Pericardium fibroblast (primary cell): ENCODE measurements around the gene AVPI1. TPM values are rescaled to one million over a fixed set of nuclear protein-coding genes. Genes with fewer than 3 reads are reported as not detected.

ENCODE experiments used
- total RNA-seq: library from RNA; depleted of rRNA; stranded (reverse); fragments of >200 nt; gene quantifications from 2 replicates; pipeline ENCODE4 v1.2.3, GENCODE V29; 2015

AVPI1 gene, protein sequence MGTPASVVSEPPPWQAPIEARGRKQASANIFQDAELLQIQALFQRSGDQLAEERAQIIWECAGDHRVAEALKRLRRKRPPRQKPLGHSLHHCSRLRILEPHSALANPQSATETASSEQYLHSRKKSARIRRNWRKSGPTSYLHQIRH
- 15.9 and 29.3 TPM in 2 replicates for total RNA-seq

DNA sequence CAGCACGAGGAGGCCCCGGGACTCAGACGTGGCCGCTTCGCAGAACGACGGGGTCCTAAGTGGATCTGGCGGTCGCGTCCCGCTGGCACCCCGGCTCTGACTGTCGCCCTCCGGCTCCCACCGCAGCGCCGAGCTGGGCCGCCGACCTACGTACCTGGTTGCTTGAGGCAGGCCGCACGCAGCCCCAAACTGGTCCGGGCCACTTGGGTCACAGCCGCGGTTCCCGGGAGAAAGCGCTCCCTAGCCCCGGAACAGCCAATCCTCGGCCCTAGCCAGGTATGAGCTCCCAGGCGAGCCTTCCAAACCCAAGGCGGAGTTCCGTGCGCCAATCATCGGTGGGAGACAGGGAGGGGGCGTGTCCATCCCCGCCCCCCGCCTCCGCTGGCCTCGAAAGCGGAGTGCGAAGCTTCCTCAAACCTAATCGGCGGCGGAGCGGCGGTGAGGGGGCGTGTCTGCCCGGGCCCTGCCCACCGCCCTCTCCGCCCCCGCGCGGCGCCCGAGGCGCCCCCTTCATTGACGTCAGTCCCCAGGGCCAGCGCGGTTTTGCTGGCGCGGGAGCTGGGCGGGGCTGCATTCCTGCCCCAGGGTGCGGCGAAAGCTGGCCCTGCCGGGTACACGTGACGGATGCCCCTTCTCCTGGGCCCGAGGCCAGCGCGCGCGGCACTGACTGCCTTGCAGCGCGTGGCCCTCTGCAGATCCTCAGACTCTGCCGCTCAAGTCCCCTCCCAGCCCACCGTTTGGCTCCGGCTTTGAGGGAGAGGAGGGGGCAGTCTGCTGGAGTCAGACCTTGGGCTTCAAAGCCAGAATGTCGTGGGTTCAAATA, at the start of gene AVPI1:
Gene AVPI1, minus strand, starts transcription at position 280 of the 823 bp plus-strand sequence. CDS start 7,336 bp downstream, outside the sequence.

DNA sequence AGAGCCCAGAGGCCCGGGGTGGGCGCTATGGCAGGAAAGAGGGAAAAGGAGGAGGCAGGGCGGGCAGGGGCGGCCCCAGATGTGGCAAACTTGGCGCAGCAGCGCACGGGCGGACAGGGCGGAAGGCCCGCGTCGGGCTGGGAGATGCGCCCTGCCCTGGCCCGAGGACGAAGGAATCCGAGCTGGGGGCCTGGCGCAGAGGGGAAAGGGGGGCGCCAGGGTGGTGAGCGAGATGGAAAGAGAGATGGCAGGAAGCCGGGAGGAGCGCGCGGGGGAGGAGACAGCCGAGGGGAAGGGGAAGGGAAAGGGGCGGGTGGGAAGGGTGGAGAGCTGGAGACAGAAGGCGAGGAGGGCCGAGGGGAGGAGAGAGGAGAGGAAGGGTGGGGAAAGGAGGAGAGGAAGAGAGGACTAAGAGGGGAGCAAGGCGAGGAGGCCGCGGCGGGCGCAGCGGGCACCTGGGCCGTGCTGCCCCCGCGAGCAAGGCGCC, 26.3 kb upstream of the AVPI1 start, which contains the start of gene MARVELD1:
Gene MARVELD1, plus strand, starts transcription at position 392 of the 487 bp plus-strand sequence. CDS start 147 bp downstream, outside the sequence.

DNA sequence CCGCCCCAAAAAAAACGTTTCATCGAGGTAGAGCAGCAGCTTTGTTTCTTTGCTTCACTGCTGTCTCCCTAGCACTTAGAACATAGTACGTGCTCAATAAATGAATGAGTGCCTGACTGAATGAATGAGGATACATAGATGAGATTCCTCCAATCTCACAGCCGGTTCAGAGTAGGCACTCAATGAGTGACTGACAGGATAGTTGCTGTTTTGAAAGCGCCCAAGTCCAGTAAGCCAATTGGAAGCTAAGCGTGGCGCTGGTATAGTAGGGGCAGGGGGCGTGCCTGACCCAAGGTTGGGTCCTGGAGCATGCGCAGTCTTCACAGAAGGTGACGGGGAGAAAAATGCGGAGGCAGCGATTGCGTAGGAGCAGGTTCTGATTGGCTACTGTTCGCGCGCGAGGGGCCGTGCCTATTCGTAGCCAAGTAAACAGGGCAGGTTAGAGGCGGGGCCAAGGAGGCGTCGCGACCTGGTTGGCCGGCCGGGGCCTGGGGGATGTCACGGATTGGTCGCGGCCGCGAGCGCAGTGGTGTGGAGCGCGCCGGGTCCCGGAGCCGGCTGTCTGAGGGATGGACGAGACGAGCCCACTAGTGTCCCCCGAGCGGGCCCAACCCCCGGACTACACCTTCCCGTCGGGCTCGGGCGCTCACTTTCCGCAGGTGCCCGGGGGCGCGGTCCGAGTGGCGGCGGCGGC, 46.7 kb downstream of the AVPI1 start, which contains the start of gene PI4K2A:
Gene PI4K2A, plus strand, starts transcription at position 498 of the 694 bp plus-strand sequence. Its CDS starts 72 bp downstream, at position 570.

DNA sequence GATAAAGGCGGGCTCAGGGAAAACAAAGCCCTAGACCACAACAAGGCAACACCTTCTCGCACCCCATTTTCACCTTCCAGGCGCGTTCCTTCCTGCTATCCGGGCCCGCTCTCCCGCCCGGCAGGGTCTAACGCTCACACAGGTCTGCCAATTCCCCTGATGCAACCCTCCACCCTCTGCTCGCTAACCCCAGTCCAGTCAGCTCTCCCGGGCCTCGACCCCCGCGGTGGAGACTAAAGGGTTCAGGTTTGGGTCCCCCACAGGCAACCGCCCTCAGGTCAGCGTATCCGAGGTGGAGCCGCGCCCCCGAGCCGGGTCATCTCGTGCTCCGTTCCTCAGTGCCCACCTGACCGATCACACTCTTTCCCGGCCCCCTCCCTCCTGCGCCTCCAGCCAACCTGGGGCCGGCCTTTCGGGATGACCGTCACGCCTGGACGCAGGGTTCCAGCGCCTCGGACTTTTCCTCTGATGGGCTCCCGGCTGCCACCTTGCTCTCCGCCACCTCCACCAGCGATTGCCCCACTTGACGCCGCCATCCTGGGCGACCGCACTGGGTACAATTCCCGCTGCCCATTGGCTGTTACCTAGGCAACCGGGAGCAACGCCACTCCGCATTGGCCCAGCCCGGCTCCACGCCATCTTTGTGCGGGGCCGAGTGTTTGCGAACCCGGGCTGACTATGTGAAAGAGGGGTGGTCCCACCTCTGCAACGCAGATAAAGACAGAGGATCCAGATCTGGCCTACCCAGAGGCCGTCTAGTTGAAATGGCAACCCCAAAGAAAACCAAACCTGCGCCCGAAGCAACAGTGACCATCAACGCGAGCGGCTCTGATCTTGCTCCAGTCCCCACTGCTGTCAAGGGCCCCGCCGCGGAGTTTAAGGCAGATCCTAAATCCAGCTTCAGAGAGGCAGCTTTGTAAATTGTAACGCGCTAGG, 53.8 kb downstream of the AVPI1 start, which contains the start of gene MORN4:
Gene MORN4, minus strand, starts transcription at position 552 of the 936 bp plus-strand sequence. CDS start 13,847 bp downstream, outside the sequence.

Other genes starting within 250 kb of the AVPI1 start
- gene EXOSC1, start 241.2 kb downstream of the AVPI1 start, total RNA-seq, result 35.7 and 36.2 TPM in 2 replicates
- gene ZDHHC16, start 241.1 kb downstream of the AVPI1 start, total RNA-seq, result 25.4 and 48.2 TPM in 2 replicates
- gene MMS19, start 188.8 kb downstream of the AVPI1 start, total RNA-seq, result 75.6 and 88.4 TPM in 2 replicates
- 37.8 and 52.3 TPM in 2 replicates for gene UBTD1, start 188.3 kb downstream of the AVPI1 start, total RNA-seq
- gene ANKRD2, start 114.5 kb downstream of the AVPI1 start, total RNA-seq, result 0.85 TPM in 1 of 2 replicates, not detected in the other
- gene HOGA1, start 102.9 kb downstream of the AVPI1 start, total RNA-seq, result 0.17 and 0.58 TPM in 2 replicates
- not detected in 2 replicates for gene C10orf62, start 97.5 kb downstream of the AVPI1 start, total RNA-seq
- 3.9 and 33.7 TPM in 2 replicates for gene MORN4, start 53.7 kb downstream of the AVPI1 start, total RNA-seq
- 20.1 and 23.7 TPM in 2 replicates for gene PI4K2A, start 46.6 kb downstream of the AVPI1 start, total RNA-seq
- gene MARVELD1, start 26.5 kb upstream of the AVPI1 start, total RNA-seq, result 60.7 and 71.5 TPM in 2 replicates
- 10.0 and 15.4 TPM in 2 replicates for gene ZFYVE27, start 49.9 kb upstream of the AVPI1 start, total RNA-seq
- gene SFRP5, start 84.8 kb upstream of the AVPI1 start, total RNA-seq, result 0.09 and 0.58 TPM in 2 replicates
- gene GOLGA7B, start 162.6 kb upstream of the AVPI1 start, total RNA-seq, result not detected in 2 replicates